OCI-LY3 (cell line): ENCODE results near the gene TRAF5.

Source experiments
- EZH2phosphoT487 ChIP-seq: fragments of 200-600 bp; shearing (Covaris generic); IDR thresholded peaks from 2 replicates; pipeline ENCODE4 v1.6.1; 2018; ENCODE audit warnings: antibody characterized with exemption, mixed run types, low read depth
- TF ChIP-seq, protein P1 (sequence below): fragments of 200-600, 300-600 bp; sonication (generic); IDR thresholded peaks from 2 replicates; pipeline ENCODE4 v1.5.1; 2014; ENCODE audit warnings: antibody characterized with exemption, low read length, low read depth

DNA sequence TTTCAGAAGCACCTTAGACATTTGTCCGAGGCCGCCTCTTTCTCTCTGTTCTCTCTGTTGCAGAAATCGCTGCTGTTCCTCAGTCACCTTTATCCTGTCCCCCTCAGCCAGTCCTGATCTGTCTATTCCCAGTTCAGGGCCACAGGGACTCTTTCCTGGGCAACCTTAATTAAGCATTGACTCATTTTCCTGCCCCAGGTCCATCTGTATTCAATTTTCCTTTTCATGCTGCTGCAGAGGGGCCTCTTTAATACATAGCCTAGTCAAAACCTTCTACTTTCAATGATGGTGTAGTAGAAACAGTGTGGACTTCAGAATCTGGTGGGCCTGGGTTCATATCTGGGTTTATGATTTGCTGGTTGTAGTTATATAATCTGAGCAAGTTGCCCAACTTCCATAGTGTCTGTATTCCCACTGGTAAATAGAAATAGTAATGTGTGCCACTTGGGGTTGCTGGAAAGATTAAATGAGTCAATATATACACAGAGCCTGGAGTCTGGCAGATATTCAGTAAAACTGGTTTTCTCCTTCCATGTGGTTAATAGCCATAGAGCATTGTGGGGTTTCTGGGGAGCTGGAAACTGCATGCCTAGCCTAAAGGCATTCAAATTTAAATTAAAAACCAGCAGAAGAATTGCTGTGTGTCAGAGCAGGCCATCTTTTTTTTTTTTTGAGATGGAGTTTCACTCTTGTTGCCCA, 4.5 kb downstream of the TRAF5 start:
- TF ChIP-seq, protein P1, sequence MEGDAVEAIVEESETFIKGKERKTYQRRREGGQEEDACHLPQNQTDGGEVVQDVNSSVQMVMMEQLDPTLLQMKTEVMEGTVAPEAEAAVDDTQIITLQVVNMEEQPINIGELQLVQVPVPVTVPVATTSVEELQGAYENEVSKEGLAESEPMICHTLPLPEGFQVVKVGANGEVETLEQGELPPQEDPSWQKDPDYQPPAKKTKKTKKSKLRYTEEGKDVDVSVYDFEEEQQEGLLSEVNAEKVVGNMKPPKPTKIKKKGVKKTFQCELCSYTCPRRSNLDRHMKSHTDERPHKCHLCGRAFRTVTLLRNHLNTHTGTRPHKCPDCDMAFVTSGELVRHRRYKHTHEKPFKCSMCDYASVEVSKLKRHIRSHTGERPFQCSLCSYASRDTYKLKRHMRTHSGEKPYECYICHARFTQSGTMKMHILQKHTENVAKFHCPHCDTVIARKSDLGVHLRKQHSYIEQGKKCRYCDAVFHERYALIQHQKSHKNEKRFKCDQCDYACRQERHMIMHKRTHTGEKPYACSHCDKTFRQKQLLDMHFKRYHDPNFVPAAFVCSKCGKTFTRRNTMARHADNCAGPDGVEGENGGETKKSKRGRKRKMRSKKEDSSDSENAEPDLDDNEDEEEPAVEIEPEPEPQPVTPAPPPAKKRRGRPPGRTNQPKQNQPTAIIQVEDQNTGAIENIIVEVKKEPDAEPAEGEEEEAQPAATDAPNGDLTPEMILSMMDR, result no peak
- no peak for TF ChIP-seq EZH2phosphoT487
